Endodermal cell (in vitro differentiated cells): Measurements from ENCODE around the gene SUPT20HL1. TPM values are rescaled to one million over a fixed set of nuclear protein-coding genes. Genes with fewer than 3 reads are reported as not detected.
A peak's percentile ranks its signal among the peaks of the same experiment; 100 is the strongest.
"Not testable (repeated sequence)": the region's sequence is repeated elsewhere in the genome, so short reads cannot be mapped to it uniquely, and the experiment has no call there.

Source experiments
- DNase-seq: peaks from one replicate; pipeline ENCODE4 v3.0.0-alpha.2; 2017
- H3K27ac ChIP-seq: 2 replicates; pipeline ENCODE4 v1.5.1; 2013; ENCODE audit warnings: mild to moderate bottlenecking, low read depth, low read length, moderate library complexity
- H3K27me3 ChIP-seq: 2 replicates; pipeline ENCODE4 v1.6.1; 2013; ENCODE audit warnings: mild to moderate bottlenecking, low read length, moderate library complexity; ENCODE audit not compliant: insufficient read depth, control insufficient read depth, poor library complexity, severe bottlenecking
- H3K36me3 ChIP-seq: 2 replicates; pipeline ENCODE4 v1.7.0; 2013; ENCODE audit warnings: mild to moderate bottlenecking, low read length, moderate library complexity; ENCODE audit not compliant: control insufficient read depth, insufficient read depth
- H3K4me1 ChIP-seq: one replicate; pipeline ENCODE4 v1.7.0; 2013; ENCODE audit warnings: low read length; ENCODE audit not compliant: control insufficient read depth, insufficient read depth
- H3K4me3 ChIP-seq: 2 replicates; pipeline ENCODE4 v1.5.1; 2013; ENCODE audit warnings: mild to moderate bottlenecking, low read length, moderate library complexity
- H3K9ac ChIP-seq: 2 replicates; pipeline ENCODE4 v1.6.1; 2013; ENCODE audit warnings: mild to moderate bottlenecking, low read length, moderate library complexity; ENCODE audit not compliant: poor library complexity, severe bottlenecking; ENCODE audit errors: extremely low read depth
- H3K9me3 ChIP-seq: 2 replicates; pipeline ENCODE4 v1.6.1; 2013; ENCODE audit warnings: mild to moderate bottlenecking, low read length, moderate library complexity; ENCODE audit not compliant: control insufficient read depth
- H3K27ac Mint-ChIP-seq: 2 replicates; pipeline ENCODE4 v1.8.0; 2020; ENCODE audit warnings: mixed read lengths
- H3K27me3 Mint-ChIP-seq: 2 replicates; pipeline ENCODE4 v1.8.0; 2021; ENCODE audit warnings: mild to moderate bottlenecking, mixed read lengths; ENCODE audit not compliant: insufficient read depth
- H3K36me3 Mint-ChIP-seq: 2 replicates; pipeline ENCODE4 v1.8.0; 2020; ENCODE audit warnings: low read depth, mixed read lengths
- H3K4me1 Mint-ChIP-seq: 2 replicates; pipeline ENCODE4 v1.8.0; 2020; ENCODE audit warnings: mixed read lengths
- H3K4me3 Mint-ChIP-seq: 2 replicates; pipeline ENCODE4 v1.8.0; 2020; ENCODE audit warnings: mild to moderate bottlenecking, moderate library complexity, mixed read lengths
- H3K9me3 Mint-ChIP-seq: 2 replicates; pipeline ENCODE4 v1.8.0; 2020; ENCODE audit warnings: mild to moderate bottlenecking, mixed read lengths
- WGBS, 2 experiments: methylation state at CpG; one replicate each; pipeline versions ENCODE4 v1.1.5 to v1.1.7; 2013; ENCODE audit warnings: missing lambda C conversion rate in 2 of 2, mixed read lengths in 1 of 2; ENCODE audit not compliant: insufficient coverage in 1 of 2, insufficient read length in 1 of 2; 5-methylcytosine and 5-hydroxymethylcytosine counted together
- long read RNA-seq, 4 experiments: library from polyadenylated mRNA in 2 of 4; library from RNA in 1 of 4; library from capped mRNA in 1 of 4; stranded (forward) in 3 of 4; unstranded in 1 of 4; transcript quantifications; one replicate each; pipeline ENCODE4 v2.0.0, GENCODE V29; 2020 to 2021; ENCODE audit warnings: inconsistent platforms in 1 of 4
- polyA plus RNA-seq, 2 experiments: library from polyadenylated mRNA; stranded (reverse); fragments of 50-300 nt; gene quantifications; one replicate each; pipeline ENCODE4 v1.2.3, GENCODE V29; 2013
- total RNA-seq, 2 donors: library from RNA; stranded (reverse); fragmentation: NEBNext Ultra II Directional in 1 of 2; extraction: Animal tissue kit (Norgen Biotek cat#: 25700) in 1 of 2; gene quantifications; 2 replicates in 1 of 2; 3 replicates in 1 of 2; pipeline ENCODE4 v1.2.1, GENCODE V29; 2021
- TF ChIP-seq, protein P1 (sequence below): fragments of 200-600 bp; sonication (generic); conservative IDR thresholded peaks from 2 replicates; pipeline ENCODE4 v1.5.0; 2021; ENCODE audit warnings: antibody characterized with exemption, mild to moderate bottlenecking

The SUPT20HL1 gene
- total RNA-seq = under 1 TPM in 1 of 2 donors, not detected in 1; 0.09 TPM
- not detected for polyA plus RNA-seq (2013, experiment 1 of 2)
- not detected for polyA plus RNA-seq (2013, experiment 2 of 2)
- long read RNA-seq, experiment 1 = 0 reads
- long read RNA-seq, experiment 2, partial matches to known transcripts = 0 of 1 reads
- long read RNA-seq, experiment 2, other reads (novel, unspliced or antisense) = 0 of 1 reads
- long read RNA-seq, experiment 3 = 0 reads
- long read RNA-seq, experiment 4 = 0 reads

DNA sequence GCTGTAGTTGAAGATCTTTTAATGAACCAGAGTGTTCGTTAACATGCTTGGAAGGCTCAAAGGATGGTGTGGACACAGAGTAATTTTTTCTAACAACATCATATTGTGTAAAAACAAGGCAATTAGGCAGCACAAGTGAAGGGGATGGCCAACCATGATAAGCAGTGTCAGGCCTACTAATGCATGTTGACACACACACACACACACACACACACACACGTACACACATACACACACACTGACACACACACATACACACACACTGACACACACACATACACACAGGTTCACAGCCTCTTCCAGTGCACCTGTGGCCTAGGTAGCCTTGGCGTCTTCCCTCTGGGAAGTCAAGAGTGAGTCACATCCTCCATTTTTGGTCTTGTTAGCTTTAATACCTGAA lies at the start of gene SUPT20HL1:
Gene SUPT20HL1, plus strand, starts transcription at position 368 of the 400 bp plus-strand sequence. CDS start 2,122 bp downstream, outside the sequence.
- no peak within 1 kb of the TSS for H3K27ac ChIP-seq
- no peaks in the 10 kb centered on the region for H3K27me3 ChIP-seq
- DNase-seq = no peak
- WGBS, 2 experiments = 84% methylated on average over 2 of the region's 3 CpGs; no CpG with 5 or more reads in 1 of the 2 experiments
- no peaks in the 10 kb centered on the region for H3K36me3 ChIP-seq
- H3K9ac ChIP-seq = no peak within 1 kb of the TSS
- peaks cover 2% of the 10 kb centered on the region for H3K9me3 Mint-ChIP-seq
- peaks cover 10% of the 10 kb centered on the region for H3K27me3 Mint-ChIP-seq
- no peaks in the 10 kb centered on the region for H3K9me3 ChIP-seq
- peaks cover 9% of the 10 kb centered on the region for H3K4me1 Mint-ChIP-seq
- no peak within 1 kb of the TSS for H3K27ac Mint-ChIP-seq
- H3K4me1 ChIP-seq = no peaks in the 10 kb centered on the region
- H3K36me3 Mint-ChIP-seq = no peaks in the 10 kb centered on the region
- TF ChIP-seq, protein P1, sequence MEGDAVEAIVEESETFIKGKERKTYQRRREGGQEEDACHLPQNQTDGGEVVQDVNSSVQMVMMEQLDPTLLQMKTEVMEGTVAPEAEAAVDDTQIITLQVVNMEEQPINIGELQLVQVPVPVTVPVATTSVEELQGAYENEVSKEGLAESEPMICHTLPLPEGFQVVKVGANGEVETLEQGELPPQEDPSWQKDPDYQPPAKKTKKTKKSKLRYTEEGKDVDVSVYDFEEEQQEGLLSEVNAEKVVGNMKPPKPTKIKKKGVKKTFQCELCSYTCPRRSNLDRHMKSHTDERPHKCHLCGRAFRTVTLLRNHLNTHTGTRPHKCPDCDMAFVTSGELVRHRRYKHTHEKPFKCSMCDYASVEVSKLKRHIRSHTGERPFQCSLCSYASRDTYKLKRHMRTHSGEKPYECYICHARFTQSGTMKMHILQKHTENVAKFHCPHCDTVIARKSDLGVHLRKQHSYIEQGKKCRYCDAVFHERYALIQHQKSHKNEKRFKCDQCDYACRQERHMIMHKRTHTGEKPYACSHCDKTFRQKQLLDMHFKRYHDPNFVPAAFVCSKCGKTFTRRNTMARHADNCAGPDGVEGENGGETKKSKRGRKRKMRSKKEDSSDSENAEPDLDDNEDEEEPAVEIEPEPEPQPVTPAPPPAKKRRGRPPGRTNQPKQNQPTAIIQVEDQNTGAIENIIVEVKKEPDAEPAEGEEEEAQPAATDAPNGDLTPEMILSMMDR = no peak
- no peak within 1 kb of the TSS for H3K4me3 Mint-ChIP-seq
- no peak within 1 kb of the TSS for H3K4me3 ChIP-seq

DNA sequence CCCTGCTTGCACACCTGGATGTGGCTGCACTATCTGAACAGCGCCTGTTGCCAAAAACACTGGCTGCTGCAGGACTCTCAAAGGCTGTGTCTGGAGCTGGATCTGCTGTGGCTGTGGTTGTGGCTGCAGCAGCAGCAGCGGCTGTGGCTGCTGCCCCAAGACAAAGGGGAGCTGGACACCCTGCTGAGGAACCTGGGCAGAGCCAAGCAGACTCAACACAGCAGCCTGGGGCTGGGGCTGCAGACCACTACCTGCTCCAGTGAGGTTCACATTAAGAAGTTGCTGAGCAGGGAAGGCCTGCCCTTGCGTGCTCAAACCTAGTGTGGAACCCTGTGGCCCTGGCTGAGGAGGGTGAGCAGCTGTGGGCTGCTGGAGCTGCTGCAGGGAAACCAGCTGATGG lies 49.5 kb upstream of the SUPT20HL1 start:
- peak; percentile 84 for DNase-seq
- H3K4me1 ChIP-seq, H3K27me3 Mint-ChIP-seq, H3K9me3 Mint-ChIP-seq, H3K36me3 Mint-ChIP-seq, H3K4me3 Mint-ChIP-seq, H3K9ac ChIP-seq, H3K36me3 ChIP-seq, H3K27ac ChIP-seq, H3K27me3 ChIP-seq, H3K4me3 ChIP-seq, H3K9me3 ChIP-seq: not testable (repeated sequence)
- Mint-ChIP-seq H3K4me1 (peaks cover 16% of the 10 kb centered on the region), H3K27ac (peak overlapping the region; percentile 44)
- WGBS, 2 experiments = 74% methylated on average over 3 of the region's 3 CpGs; no CpG with 5 or more reads in 1 of the 2 experiments

DNA sequence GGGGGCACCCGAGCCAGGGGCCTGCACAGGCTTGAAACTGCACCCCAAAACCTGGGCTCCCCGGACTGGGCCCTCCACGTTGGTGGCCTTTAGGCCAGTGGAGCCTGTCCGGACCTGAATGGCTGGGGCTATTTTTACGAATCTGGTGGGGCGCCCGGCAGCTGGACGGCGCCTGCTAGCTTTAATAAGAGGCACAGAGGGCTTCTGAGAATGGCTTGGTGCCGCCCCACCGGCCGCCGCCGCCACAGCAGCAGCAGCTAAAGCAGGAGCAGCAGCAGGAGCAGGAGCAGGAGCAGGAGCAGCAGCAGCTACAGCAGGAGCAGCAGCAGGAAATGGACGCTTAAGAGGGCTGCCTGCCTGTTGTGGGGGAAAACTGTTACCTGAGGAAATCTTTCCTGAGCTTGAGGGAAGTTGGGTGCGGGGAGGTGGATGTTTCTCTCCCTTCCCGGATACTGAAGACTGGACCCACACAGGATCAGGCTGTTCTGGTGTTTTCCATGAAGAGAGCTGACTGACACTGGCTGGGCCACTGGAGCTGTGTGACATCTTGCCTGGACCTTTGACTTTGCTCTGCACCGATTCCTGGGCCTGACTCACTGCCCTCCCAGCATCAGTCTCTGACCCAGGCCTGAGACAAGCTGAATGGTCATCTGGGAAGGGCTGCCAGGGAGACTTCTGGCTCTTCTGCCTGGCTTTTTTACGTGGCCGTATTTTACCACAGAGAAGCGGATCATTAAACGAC lies 48.8 kb upstream of the SUPT20HL1 start:
- peak overlapping the region; percentile 69 for H3K27ac Mint-ChIP-seq
- not testable (repeated sequence) for H3K27me3 Mint-ChIP-seq, H3K27me3 ChIP-seq, H3K9me3 Mint-ChIP-seq, H3K9ac ChIP-seq, H3K36me3 ChIP-seq, H3K4me3 ChIP-seq, H3K4me3 Mint-ChIP-seq, H3K4me1 ChIP-seq, H3K27ac ChIP-seq, H3K9me3 ChIP-seq, H3K36me3 Mint-ChIP-seq
- H3K4me1 Mint-ChIP-seq = peaks cover 16% of the 10 kb centered on the region
- TF ChIP-seq, protein P1 = peak; percentile 12
- peak; percentile 87 for DNase-seq
- 75 to 87% methylated on average over 3 to 17 of the region's 22 CpGs for WGBS, 2 experiments

DNA sequence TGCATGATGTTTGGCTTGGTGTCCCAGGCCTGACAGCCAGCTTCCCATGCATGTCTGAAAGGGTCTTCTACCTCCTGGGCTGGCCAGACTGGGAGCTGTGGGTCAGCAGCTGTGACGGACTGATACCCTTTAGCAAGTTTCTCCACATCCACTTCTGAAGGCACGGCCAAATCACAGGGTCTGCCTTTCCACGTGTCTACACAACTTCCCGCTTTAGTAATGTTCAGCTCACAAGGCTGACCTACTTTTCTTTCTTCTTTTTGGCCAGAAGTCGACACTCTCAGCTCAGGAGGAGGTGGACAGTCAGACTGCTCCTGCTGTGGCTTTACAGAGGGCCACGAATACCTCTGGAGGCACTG lies 48.2 kb upstream of the SUPT20HL1 start:
- not testable (repeated sequence) for H3K27me3 ChIP-seq, H3K4me3 ChIP-seq, H3K36me3 Mint-ChIP-seq, DNase-seq, H3K9me3 Mint-ChIP-seq, H3K27me3 Mint-ChIP-seq, H3K9me3 ChIP-seq, H3K27ac ChIP-seq, H3K36me3 ChIP-seq, H3K27ac Mint-ChIP-seq, H3K4me1 ChIP-seq, H3K4me3 Mint-ChIP-seq, H3K9ac ChIP-seq
- 96% methylated on average over 5 of the region's 6 CpGs; no CpG with 5 or more reads in 1 of the 2 experiments for WGBS, 2 experiments
- peaks cover 16% of the 10 kb centered on the region for H3K4me1 Mint-ChIP-seq
